K562 (cell line): Measurements from ENCODE around the gene SCAMP3. TPM values are rescaled to one million over a fixed set of nuclear protein-coding genes. Genes with fewer than 3 reads are reported as not detected.

Experiments used
- ATAC-seq: fragments of 200-7000 bp; cut with Tn5 transposase; 3 replicates; pipeline ENCODE4 v1.9.1; 2020; ENCODE audit warnings: moderate library complexity
- BruUV-seq: library from RNA; stranded (reverse); fragments of 400-500 nt; replicated peaks from 2 replicates; lab custom pipeline; 2021; lab: Mats Ljungman, UMichigan
- CTCF ChIA-PET: fragments of 300-600 bp; formaldehyde crosslinking; extraction: SDS; loops from one replicate; lab custom pipeline; 2021; ENCODE audit warnings: low intra/inter-chr PET ratio; lab: Yijun Ruan, JAX
- POLR2A ChIA-PET: fragments of 300-600, 350-650 bp; sonication (Branson Sonifier 250); formaldehyde crosslinking; extraction: SDS; loops from one replicate; lab custom pipeline; 2021; ENCODE audit warnings: antibody characterized with exemption, inconsistent platforms; lab: Yijun Ruan, JAX
- DNase-seq, 4 experiments: peaks; one replicate each; pipeline versions ENCODE4 v3.0.0 to v3.0.0-alpha.2; 2011 to 2018; ENCODE audit warnings: low spot score in 3 of 4, mixed read lengths in 3 of 4; ENCODE audit errors: extremely low read depth in 1 of 4
- FAIRE-seq: peaks from 2 replicates; lab custom pipeline; 2011; peaks lifted over from hg19 to GRCh38; lab: Jason Lieb, UNC
- H2AFZ ChIP-seq: 2 replicates; pipeline ENCODE4 v1.6.0; 2011; ENCODE audit warnings: low read depth, low read length, control low read depth, inconsistent platforms
- H3K27ac ChIP-seq: fragments of 200-600 bp; 3 replicates; pipeline ENCODE4 v1.8.0; 2011; ENCODE audit warnings: low read depth, mild to moderate bottlenecking, control low read depth, inconsistent platforms, low read length, moderate library complexity, mixed read lengths; ENCODE audit errors: extremely low read depth
- H3K27me3 ChIP-seq, 2 experiments: fragments of 300-600 bp in 1 of 2; 2 replicates in 1 of 2; 3 replicates in 1 of 2; pipeline versions ENCODE4 v1.6.0 to v1.8.0; 2011; ENCODE audit warnings: inconsistent platforms in 2 of 2, low read length in 2 of 2, mild to moderate bottlenecking in 1 of 2, mixed read lengths in 1 of 2, moderate library complexity in 1 of 2; ENCODE audit not compliant: control insufficient read depth in 2 of 2, insufficient read depth in 2 of 2
- H3K36me3 ChIP-seq: fragments of 300-600 bp; 3 replicates; pipeline ENCODE4 v1.8.0; 2011; ENCODE audit warnings: mild to moderate bottlenecking, low read length, inconsistent platforms; ENCODE audit not compliant: control insufficient read depth, insufficient read depth
- H3K4me1 ChIP-seq, 2 experiments: fragments of 200-600 bp in 1 of 2; replicated peaks in 1 of 2; 2 replicates in 1 of 2; 3 replicates in 1 of 2; pipeline versions ENCODE4 v1.5.1 to v1.8.0; 2011; ENCODE audit warnings: inconsistent platforms in 2 of 2, low read length in 2 of 2, mild to moderate bottlenecking in 1 of 2, mixed read lengths in 1 of 2, moderate library complexity in 1 of 2; ENCODE audit not compliant: control insufficient read depth in 2 of 2, insufficient read depth in 2 of 2
- H3K4me2 ChIP-seq: 2 replicates; pipeline ENCODE4 v1.6.1; 2011; ENCODE audit warnings: low read length, control low read depth, inconsistent platforms, mixed read lengths; ENCODE audit not compliant: insufficient read depth
- H3K4me3 ChIP-seq: fragments of 200-600 bp; sonication (generic), shearing (Covaris generic); 2 replicates; pipeline ENCODE4 v1.5.1; 2016; ENCODE audit warnings: control low read depth, inconsistent platforms
- H3K79me2 ChIP-seq: fragments of 200-600 bp; 3 replicates; pipeline ENCODE4 v1.8.0; 2011; ENCODE audit warnings: low read length, inconsistent platforms; ENCODE audit not compliant: control insufficient read depth, insufficient read depth
- H3K9ac ChIP-seq, 2 experiments: 2 replicates each; pipeline versions ENCODE4 v1.6.0 to v1.6.1; 2011; ENCODE audit warnings: low read depth in 2 of 2, low read length in 2 of 2, control low read depth in 1 of 2, inconsistent platforms in 1 of 2, mild to moderate bottlenecking in 1 of 2, mixed read lengths in 1 of 2; ENCODE audit not compliant: insufficient read depth in 1 of 2
- H3K9me1 ChIP-seq: one replicate; pipeline ENCODE4 v1.6.0; 2011; ENCODE audit warnings: inconsistent platforms, mild to moderate bottlenecking, low read length, moderate library complexity; ENCODE audit not compliant: control insufficient read depth, insufficient read depth
- H3K9me3 ChIP-seq: replicated peaks from 2 replicates; pipeline ENCODE4 v1.5.1; 2011; ENCODE audit warnings: low read depth, low read length, inconsistent platforms; ENCODE audit not compliant: control insufficient read depth, insufficient read depth
- H4K20me1 ChIP-seq: replicated peaks from 2 replicates; pipeline ENCODE4 v1.6.1; 2011; ENCODE audit warnings: low read length, inconsistent platforms, mixed read lengths; ENCODE audit not compliant: control insufficient read depth, insufficient read depth
- CTCFL ChIP-seq: IDR thresholded peaks from 2 replicates; pipeline ENCODE4 v1.6.1; 2011; ENCODE audit warnings: borderline replicate concordance, low read depth, mild to moderate bottlenecking, moderate library complexity, low read length; ENCODE audit not compliant: insufficient read depth, poor library complexity, severe bottlenecking
- FOSL1 ChIP-seq: fragments of 200-800 bp; sonication (Bioruptor generic); conservative IDR thresholded peaks from 2 replicates; pipeline ENCODE4 v1.6.1; 2016; ENCODE audit warnings: missing genetic modification characterization, missing compliant biosample characterization
- HCFC1 ChIP-seq: IDR thresholded peaks from 2 replicates; pipeline ENCODE4 v1.6.1; 2012; ENCODE audit warnings: low read depth, low read length, improper control_type of control experiment
- HIVEP1 ChIP-seq: fragments of 250-450 bp; sonication (Bioruptor Pico); IDR thresholded peaks from 2 replicates; pipeline ENCODE4 v1.4.0; 2020; ENCODE audit warnings: mild to moderate bottlenecking
- MNT ChIP-seq, 2 experiments: fragments of 450-650 bp; conservative IDR thresholded peaks; 2 replicates each; pipeline ENCODE4 v1.6.1; 2017; ENCODE audit warnings: mild to moderate bottlenecking in 2 of 2, moderate library complexity in 2 of 2
- RAD51 ChIP-seq: fragments of 450-650 bp; IDR thresholded peaks from 2 replicates; pipeline ENCODE4 v1.7.1; 2016; ENCODE audit warnings: low read depth, mild to moderate bottlenecking, borderline replicate concordance
- THRAP3 ChIP-seq: fragments of 450-650 bp; IDR thresholded peaks from 2 replicates; pipeline ENCODE4 v1.6.1; 2016; ENCODE audit warnings: mild to moderate bottlenecking, inconsistent platforms, borderline replicate concordance
- UBTF ChIP-seq, 2 experiments: IDR thresholded peaks; 2 replicates each; pipeline ENCODE4 v1.6.1; 2012; ENCODE audit warnings: improper control_type of control experiment in 2 of 2, low read depth in 2 of 2, low read length in 2 of 2, borderline replicate concordance in 1 of 2
- ZBTB49 ChIP-seq: sonication (generic); formaldehyde crosslinking; IDR thresholded peaks from 2 replicates; pipeline ENCODE4 v1.8.0; 2022; ENCODE audit warnings: missing genetic modification reagents, mild to moderate bottlenecking, borderline replicate concordance
- WGBS: fragments of 100-300 bp; shearing (Covaris generic); methylation state at CpG from one replicate; pipeline ENCODE4 v1.1.6; 2016; ENCODE audit warnings: low coverage, mixed read lengths; ENCODE audit not compliant: insufficient coverage; ENCODE audit errors: missing lambda C conversion rate; 5-methylcytosine and 5-hydroxymethylcytosine counted together
- in situ Hi-C: fragments of 300-500 bp; cut with MboI; formaldehyde crosslinking; loops from 4 replicates; pipeline ENCODE4 v1.15.0; 2018; ENCODE audit warnings: inconsistent platforms, mixed read lengths
- intact Hi-C: fragments of 100-400 bp; cut with micrococcal nuclease; formaldehyde crosslinking; loops from 2 replicates; pipeline ENCODE4 v1.14.2; 2022
- polyA plus RNA-seq, 8 experiments: library from polyadenylated mRNA; depleted of rRNA in 4 of 8; stranded (reverse) in 5 of 8; unstranded in 3 of 8; fragments of >200 nt; fragmentation: Nextera tagmentation in 2 of 8; fragmentation: Illumina TruSeq in 1 of 8; extraction: Ambion mirVana in 2 of 8; extraction: Trizol in 1 of 8; gene quantifications; 2 replicates each; pipeline versions ENCODE4 v1.2.1 to v1.2.3, GENCODE V29; 2011 to 2014; ENCODE audit warnings: inconsistent platforms in 1 of 8, missing spikeins in 1 of 8
- total RNA-seq, 7 experiments: library from RNA; depleted of rRNA in 6 of 7; stranded (reverse); fragments of >200 nt in 6 of 7; fragmentation: Illumina TruSeq in 2 of 7; extraction: Trizol in 2 of 7; gene quantifications; 2 replicates each; pipeline versions ENCODE4 v1.2.1 to v1.2.3, GENCODE V29; 2011 to 2021; ENCODE audit warnings: low replicate concordance in 1 of 7

The SCAMP3 gene
- total and polyA plus RNA-seq, 9 of the 15 experiments (the other 6 are each of a cell fraction or from before 2014, with no cell fraction given), result 14.2 to 131 (median 86.1) TPM

- peak overlapping the region; percentile 97 for H3K4me2 ChIP-seq
- in situ Hi-C loops (no loop called here), intact Hi-C loops (loop anchor here (1.0 to 2.0 kb wide), 2 partner anchors 17 to 38 kb away; partner anchors contain the start of gene THBS3)
- peaks cover 14% of the 10 kb centered on the region; the same call in 2 of the 3 replicates for H3K79me2 ChIP-seq
- H3K9me1 ChIP-seq, result no peaks in the 10 kb centered on the region
- peaks cover 18% of the 10 kb centered on the region; the same call in 1 of the 3 replicates for H3K36me3 ChIP-seq
- H3K9ac ChIP-seq, result peak overlapping the region; percentile 84 to 91
- BruUV-seq, result no TSS peak
- DNase-seq (peak; percentile 92 to 99 (median 94)), ATAC-seq (peak; percentile 97), FAIRE-seq (peak; percentile 89)
- ChIA-PET POLR2A (interaction anchor here (0.6 to 1.9 kb wide), 11 partner anchors 9 to 196 kb away, joined by 3 to 7 read pairs (median 3); partner anchors contain the start of gene MTX1), CTCF (interaction anchor here (1.2 kb wide), 1 partner anchor 38 kb away, joined by 4 read pairs; no protein-coding TSS in a partner anchor)
- H3K4me3 ChIP-seq, result peak overlapping the region; percentile 44
- H4K20me1 ChIP-seq, result no peaks in the 10 kb centered on the region
- H3K27me3 ChIP-seq, result no peaks in the 10 kb centered on the region
- H3K9me3 ChIP-seq, result no peaks in the 10 kb centered on the region
- H2AFZ ChIP-seq, result peak overlapping the region; percentile 94
- H3K27ac ChIP-seq, result peak overlapping the region; percentile 93
- WGBS, result under 1% methylated on average over 46 of the region's 53 CpGs
- H3K4me1 ChIP-seq, result peaks cover 19 to 25% of the 10 kb centered on the region in 2 experiments
- TF ChIP-seq MNT (conservative IDR thresholded peaks at IDR 0.05) (peak; percentile 84 to 94), UBTF (IDR thresholded peaks at IDR 0.05; ENCODE audit: borderline replicate concordance in 1 of 2, low read depth in 2 of 2, low read length in 2 of 2) (peak; percentile 46 to 74; a peak in 1 of 4 replicates), RAD51 (peak; percentile 74; the same call in 1 of the 2 replicates), HIVEP1 (CRISPR knock-in tag) (peak; percentile 16; the same call in 1 of the 2 replicates), FOSL1 (tag) (peak; percentile 76), HCFC1 (peak; percentile 67), THRAP3 (peak; percentile 93; the same call in 1 of the 2 replicates), ZBTB49 (CRISPR knock-in tag) (peak; percentile 45; the same call in 1 of the 2 replicates), CTCFL (peak; percentile 3)
Observed at GRCh38 chr1:155244368-155245162, 17.6 kb downstream of the SCAMP3 start.
